Measurements from ENCODE around the gene MYO18A. TPM values are rescaled to one million over a fixed set of nuclear protein-coding genes. Genes with fewer than 3 reads are reported as not detected.

Gene MYO18A
- total RNA-seq, 1 experiment from 2014 or later, result 13.3 TPM

DNA sequence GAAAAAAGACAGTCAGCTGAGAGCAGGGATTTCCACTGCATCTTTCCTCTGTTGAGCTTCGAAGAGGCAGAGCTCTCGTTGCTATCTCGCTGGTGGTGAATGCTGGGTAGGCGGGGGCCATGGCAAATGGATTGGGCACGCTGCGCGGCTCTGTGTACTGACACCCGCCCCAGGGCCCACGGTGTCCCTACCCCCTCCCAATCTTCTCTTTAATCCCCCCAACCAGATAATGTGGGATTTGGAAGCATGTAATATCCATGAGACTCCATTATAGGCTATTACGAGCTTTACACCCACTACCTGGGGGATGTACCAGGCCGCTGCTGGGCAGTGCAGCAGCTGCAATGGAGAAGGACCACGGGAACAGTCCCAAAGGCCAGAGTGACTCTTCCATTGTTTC lies 129.0 kb downstream of the MYO18A start:
- DNase-seq (ENCODE audit: low read depth), result no peak
- in situ Hi-C loops (cut with HindIII; ENCODE audit: low pct_unique_long_range_greater_than_20kb, low sequenced_read_pairs), result no loop called here

DNA sequence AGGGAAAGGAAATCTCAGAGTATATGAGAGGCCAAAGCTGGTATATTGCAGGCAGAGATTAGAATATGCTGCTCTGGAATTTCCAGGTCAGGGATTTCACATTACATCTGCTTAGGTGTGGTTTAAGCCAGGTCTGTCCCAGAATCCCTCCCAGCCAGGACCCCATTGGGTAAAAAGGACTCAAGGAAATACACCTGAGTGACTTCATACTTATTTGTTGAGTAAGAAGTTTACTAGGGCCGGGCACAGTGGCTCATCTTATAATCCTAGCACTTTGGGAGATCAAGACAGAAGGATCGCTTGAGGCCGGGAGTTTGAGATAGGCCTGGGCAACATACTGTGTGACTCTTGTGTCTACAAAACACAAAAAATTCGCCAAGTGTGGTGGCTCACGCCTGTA lies 130.0 kb downstream of the MYO18A start:
- in situ Hi-C loops (cut with HindIII; ENCODE audit: low pct_unique_long_range_greater_than_20kb, low sequenced_read_pairs), result no loop called here
- no peak for DNase-seq (ENCODE audit: low read depth)

DNA sequence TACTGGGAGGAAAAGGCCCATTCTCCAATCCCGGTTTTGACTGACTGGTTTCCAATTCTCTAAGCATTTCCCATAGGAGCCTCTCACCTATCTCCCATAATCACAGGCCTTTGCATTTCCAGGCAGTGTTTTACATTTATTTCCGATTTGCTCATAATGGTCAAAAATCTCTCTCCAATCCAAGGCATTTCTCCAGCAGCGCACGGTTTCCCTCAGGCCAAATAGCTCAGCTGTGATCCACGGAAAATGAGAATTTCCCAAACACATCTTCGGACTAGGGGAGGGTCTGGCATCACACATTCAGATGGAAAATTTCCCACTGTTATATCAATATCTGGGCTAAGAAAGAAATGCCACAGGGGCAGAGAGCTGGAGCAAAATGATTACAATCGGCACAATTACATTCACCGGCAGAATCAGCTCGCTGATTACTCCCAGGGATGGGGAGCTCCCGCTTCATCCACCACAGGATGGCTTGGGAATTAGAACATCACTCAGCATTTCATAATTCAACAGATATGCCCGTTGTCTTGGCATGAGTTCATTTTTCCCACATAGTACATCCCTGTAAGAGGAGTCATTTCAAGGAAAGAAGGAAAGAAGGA lies 130.6 kb downstream of the MYO18A start:
- DNase-seq (ENCODE audit: low read depth), result no peak
- in situ Hi-C loops (cut with HindIII; ENCODE audit: low pct_unique_long_range_greater_than_20kb, low sequenced_read_pairs), result no loop called here

DNA sequence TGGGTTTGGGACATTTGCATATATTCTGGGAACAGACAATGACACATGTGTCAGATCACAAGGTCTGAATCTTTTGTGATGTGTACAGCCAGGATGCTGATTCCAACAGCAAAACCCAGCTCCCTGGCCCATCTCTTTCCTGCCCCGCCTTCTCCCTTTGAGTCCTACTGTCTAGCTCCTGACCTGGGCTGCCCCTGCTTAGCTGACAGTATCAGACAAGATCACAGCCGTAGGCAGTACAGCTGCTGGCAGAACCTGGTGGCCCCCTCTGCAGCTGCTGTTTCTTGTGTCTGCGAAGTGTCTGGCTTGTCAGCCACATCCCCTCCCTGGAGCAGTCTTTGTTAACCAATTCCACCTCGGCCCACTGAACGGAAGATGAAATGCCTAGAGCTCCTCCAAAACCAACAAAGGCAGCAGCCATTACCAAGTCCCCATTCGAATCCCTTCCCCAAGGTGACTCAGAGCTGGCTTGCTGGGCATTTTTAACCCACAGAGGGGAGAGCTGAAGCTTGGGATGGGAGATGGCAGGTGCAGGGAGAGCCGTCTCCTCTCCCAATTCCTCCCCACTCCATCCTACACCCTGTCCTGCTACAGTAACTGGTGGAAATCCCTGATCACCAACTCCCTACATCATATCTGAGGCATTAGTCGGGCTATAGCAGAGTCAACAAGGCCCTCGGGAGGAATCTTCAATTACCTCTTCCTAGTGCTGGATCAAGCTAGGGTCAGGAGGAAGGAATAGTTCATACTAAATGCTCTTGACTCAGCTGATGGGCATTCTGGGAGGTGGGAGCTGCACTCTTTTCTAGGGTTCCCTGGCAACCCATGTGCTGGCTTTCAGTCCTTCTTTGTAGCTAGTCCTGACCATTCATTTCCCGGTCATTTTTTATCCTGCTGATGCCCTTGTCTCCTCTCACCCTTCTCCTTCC lies 131.5 kb downstream of the MYO18A start:
- no peak for DNase-seq (ENCODE audit: low read depth)
- in situ Hi-C loops (cut with HindIII; ENCODE audit: low pct_unique_long_range_greater_than_20kb, low sequenced_read_pairs), result no loop called here

DNA sequence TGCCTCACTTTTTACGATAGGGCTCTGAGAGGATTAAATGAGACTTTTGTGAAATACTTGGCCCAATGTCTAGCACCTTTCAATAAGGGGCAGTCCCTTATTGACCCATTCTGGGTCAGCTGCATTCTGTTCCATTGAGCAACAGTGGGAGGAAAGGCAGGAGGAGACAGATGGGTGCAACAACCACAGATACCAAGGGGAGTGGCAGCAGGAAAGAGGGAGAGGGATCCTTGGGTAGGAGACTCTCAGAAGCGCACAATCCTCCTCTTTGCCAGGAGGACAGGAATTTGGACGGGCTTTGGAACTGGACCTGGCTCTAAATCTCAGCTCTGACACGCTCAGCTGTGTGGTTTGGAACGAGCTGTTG lies 133.7 kb downstream of the MYO18A start:
- no peak for DNase-seq (ENCODE audit: low read depth)
- in situ Hi-C loops (cut with HindIII; ENCODE audit: low pct_unique_long_range_greater_than_20kb, low sequenced_read_pairs), result no loop called here

DNA sequence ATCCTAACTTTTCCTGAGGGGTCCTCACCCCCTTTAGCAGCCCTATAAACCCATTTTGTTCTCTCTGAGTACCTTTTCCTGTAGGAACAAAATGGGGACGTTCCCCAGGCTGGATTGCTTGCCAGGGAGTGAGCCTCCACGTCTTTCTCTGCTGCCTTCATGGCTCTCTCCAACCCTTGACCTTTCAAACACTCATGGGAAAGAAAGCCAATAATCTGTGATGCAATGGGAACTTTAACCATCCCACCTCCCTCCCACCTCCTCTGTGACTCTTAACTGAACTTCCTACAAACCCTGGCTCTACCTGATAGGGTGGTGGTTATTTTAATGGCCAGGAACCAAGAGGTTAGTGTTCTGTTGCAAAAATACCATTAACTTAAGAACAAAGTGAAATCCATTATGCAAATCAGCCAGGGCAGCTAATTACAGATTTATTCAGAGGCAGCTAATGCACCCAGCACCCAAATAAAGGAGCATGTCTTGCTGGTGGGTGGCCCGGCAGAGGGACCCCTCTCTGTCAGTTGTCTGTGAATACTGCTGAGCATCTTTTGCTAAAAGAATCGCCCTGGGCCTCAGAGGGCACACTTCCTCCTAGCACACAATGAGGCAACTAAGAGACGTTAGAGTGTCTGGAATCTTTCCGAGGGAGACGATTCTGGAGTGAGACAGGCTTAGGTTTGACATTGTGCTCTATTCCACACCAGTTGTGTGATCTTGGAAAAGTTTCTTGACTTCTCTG lies 134.3 kb downstream of the MYO18A start:
- in situ Hi-C loops (cut with HindIII; ENCODE audit: low pct_unique_long_range_greater_than_20kb, low sequenced_read_pairs), result no loop called here
- DNase-seq (ENCODE audit: low read depth), result no peak

DNA sequence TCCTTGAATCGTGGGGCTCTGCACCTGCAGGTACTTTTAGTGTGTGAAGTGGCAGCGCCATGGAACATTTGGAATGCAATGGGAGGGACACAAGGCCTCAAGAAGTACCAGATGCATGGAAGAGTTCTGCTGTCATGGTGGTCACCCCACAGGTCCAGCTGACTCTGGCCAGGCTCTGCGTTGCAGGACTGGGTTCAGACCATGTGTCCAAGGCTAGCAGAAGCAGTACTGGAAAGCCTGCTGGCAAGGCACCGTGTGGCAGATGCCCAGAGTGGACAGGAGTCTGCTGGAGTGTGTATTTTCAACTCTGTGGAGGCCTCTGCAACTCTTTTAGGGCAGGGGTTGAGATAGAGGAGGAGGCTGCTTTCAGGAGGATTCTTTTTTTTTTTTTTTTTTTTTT lies 135.2 kb downstream of the MYO18A start:
- in situ Hi-C loops (cut with HindIII; ENCODE audit: low pct_unique_long_range_greater_than_20kb, low sequenced_read_pairs), result no loop called here
- DNase-seq (ENCODE audit: low read depth), result no peak

DNA sequence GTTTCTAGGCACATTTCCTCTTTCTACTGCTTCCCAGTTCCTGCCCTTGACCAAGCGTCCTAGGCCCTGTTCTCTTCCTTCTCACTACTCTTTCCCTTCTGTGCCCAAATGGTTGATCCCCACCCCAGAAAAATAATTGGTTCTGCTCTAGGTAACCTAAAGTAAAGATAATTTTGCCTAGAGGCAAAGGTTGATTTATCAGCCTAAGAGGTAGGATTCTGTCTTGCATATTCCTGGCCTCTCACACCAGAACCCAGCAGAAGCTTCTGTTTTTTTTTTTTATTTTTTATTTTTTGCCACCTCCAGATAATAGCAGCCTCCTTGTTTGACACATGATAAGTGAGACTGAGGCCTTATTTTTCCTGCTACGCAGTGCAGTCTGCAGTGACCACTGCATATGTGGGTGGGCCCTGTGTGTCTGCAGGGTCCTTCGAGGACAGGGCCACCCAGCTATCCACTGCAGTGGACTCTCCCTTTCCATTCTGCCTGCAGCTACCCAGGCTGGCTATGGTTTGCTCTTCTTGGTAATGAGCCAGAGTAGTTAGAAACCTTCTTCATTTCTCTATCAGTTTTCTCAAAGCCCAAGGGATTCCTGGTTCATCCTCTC lies 136.6 kb downstream of the MYO18A start:
- no peak for DNase-seq (ENCODE audit: low read depth)
- in situ Hi-C loops (cut with HindIII; ENCODE audit: low pct_unique_long_range_greater_than_20kb, low sequenced_read_pairs), result no loop called here

DNA sequence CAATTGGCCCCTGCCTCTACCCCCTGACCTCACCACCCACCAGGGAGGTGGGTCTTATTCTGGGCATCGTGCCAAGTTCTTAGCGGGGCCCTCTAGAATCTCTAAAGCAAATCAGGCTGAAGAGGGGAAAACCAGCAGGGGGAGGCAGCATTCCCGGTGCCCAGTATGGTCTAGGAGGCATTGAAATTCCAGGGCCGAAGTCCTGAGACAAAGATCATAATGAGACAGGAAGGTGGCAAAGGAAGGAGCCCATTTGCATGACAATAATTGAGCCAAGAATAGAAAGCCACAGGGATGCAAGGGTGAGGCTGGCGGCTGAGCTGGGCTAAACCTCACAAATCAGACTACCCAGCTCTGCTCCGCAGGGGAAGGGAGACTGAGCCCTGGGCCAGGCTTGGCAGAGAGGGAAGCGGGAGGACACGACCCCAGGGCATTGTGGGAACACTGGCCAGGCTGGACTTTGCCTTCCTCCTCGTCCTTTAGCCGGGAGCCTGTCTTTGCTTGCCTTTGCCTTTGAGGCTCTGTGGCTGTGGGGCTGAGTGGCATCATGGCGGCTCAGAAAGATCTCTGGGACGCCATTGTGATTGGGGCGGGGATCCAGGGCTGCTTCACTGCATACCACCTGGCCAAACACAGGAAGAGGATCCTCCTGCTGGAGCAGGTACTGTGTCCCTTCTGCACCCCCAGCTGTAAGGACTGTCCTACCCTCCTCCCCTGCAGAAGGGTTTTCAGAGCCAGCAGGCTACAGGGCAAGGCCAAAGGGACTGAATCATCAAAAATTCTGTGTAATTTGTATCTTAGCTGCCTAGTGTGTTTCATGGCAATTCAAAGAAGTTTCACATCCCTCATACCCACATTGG lies 137.3 kb downstream of the MYO18A start, which contains the start of gene PIPOX:
TSS of gene PIPOX (plus strand) at position 463 of the 860 bp plus-strand sequence. CDS start at position 548, 85 bp downstream.
- in situ Hi-C loops (cut with HindIII; ENCODE audit: low pct_unique_long_range_greater_than_20kb, low sequenced_read_pairs), result no loop called here
- DNase-seq (ENCODE audit: low read depth), result peak; percentile 38

DNA sequence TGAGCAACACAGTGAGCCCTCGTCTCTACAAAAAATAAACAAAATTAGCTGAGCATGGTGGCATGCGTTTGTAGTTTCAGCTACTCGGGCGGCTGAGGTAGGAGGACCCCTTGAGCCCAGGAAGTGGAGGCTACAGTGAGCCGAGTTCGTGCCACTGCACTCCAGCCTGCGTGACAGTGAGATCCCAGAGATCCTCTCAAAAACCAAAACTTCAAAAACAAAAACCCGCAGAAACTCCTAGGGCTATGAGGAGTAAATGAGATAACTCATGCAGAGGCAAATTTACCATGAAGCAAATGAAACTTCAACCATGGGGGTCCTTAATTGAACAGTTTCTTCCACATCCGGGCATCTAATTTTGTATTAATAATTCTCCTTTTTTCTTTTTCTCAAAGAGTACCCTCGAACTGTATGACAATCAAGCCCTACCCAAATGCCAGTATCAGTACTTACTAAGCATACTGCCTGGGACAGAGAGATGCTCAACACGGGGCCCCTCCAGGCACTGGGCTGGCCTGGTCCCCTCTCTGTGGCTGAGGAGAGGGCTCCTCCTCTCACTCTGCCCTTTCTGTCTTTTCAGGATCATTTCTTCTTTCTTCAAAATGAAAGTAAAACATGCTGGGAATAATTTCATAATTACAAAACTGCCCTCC lies 138.0 kb downstream of the MYO18A start:
- no peak for DNase-seq (ENCODE audit: low read depth)
- in situ Hi-C loops (cut with HindIII; ENCODE audit: low pct_unique_long_range_greater_than_20kb, low sequenced_read_pairs), result no loop called here

DNA sequence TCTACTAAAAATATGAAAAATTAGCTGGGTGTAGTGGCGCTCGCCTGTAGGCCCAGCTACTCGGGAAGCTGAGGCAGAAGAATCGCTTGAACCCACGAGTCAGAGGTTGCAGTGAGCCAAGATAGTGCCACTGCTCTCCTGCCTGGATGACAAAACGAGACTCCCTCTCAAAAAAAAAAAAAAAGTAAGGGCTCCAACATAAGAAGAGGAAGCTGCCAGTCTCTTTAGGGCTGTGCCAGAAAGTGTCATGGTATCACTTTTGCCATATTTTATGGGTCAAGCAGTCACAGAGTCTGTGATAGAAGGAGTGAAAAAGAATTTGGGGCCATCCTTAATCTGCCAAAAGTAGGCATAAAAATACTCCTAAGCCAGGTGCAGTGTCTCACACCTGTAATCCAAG lies 138.6 kb downstream of the MYO18A start:
- no peak for DNase-seq (ENCODE audit: low read depth)
- in situ Hi-C loops (cut with HindIII; ENCODE audit: low pct_unique_long_range_greater_than_20kb, low sequenced_read_pairs), result no loop called here

DNA sequence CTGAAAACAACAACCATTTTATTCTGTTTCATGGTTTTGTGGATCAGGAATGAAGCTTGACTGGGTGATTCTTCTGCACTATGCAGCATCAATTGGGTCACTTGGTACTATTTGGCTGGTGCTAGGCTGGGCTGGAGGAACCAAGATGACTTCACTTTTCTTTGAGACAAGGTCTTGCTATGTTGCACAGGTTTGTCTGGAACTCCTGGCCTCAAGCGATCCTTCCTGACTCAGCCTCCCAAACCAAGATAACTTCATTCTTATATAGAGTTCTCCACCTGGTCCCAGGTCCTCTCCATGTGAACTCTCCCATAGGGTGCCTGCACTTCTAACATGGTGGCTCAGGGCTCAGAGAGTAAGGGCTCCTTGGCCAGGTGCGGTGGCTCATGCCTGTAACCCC lies 139.1 kb downstream of the MYO18A start:
- in situ Hi-C loops (cut with HindIII; ENCODE audit: low pct_unique_long_range_greater_than_20kb, low sequenced_read_pairs), result no loop called here
- DNase-seq (ENCODE audit: low read depth), result no peak

DNA sequence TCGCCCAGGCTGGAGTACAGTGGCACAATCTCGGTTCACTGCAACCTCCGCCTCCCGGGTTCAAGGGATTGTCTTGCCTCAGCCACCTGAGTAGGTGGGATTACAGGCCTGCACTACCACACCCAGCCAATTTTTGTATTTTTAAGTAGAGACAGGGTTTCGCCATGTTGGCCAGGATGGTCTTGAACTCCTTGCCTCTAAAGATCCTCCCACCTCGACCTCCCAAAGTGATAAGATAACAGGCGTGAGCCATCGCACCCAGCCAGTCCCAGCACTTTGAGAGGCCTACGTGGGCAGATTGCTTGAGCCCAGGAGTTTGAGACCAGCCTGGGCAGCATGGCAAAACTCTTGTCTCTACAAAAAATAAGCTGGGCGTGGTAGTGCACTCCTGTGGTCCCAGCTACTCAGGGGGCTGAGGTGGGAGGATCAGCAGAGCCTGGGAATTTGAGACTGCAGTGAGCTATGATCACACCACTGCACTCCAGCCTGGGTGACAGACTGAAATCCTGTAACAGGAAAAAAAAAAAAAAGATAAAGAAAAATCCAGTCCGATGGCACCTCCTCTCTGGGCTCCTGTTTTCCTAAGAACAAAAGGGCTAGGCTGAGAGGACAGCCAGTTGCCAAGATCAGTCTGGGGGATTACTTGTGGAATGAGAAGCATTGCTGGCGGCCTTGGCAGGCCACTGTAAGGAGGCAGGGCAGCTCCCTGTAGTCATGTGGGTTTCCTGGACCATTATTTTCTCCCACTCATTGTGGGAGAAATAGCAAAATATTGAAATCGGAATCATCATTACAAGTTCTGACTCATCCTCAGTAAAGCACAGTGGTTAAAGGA lies 140.2 kb downstream of the MYO18A start:
- in situ Hi-C loops (cut with HindIII; ENCODE audit: low pct_unique_long_range_greater_than_20kb, low sequenced_read_pairs), result no loop called here
- DNase-seq (ENCODE audit: low read depth), result peak; percentile 2

DNA sequence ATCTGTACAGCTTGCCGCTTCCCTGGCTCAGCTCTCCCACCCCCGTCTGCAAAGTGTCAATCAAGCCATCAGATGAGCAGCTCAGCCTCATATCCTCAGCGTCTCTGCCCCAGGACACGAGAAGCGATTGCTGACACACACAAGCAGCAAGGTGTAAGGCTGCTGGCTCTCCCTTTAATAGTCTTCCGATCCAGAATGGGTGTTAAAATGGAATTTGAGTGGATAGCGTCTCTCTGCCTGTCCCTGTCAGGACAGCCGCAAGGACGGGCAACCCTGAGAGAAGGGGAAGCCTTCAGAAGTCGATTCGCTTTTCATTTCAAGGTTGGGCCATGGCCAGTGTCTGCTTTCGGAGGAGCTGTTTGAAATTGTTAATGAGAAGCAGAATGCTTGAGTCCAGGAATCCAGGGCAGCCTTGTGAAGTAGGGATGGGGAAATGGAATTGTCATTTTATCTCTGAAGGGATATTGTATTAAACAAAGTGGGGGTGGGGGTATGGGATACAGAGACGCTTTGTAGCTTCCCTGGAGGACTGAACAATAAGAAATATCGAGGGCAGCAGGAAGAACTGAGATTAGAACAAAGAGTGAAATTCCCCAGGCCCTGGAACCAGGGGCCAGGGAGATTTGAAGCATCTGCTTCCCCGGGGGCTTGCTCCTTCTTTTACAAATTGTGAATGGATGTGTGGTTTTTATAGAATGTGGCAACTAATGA lies 142.0 kb downstream of the MYO18A start:
- in situ Hi-C loops (cut with HindIII; ENCODE audit: low pct_unique_long_range_greater_than_20kb, low sequenced_read_pairs), result no loop called here
- DNase-seq (ENCODE audit: low read depth), result no peak

DNA sequence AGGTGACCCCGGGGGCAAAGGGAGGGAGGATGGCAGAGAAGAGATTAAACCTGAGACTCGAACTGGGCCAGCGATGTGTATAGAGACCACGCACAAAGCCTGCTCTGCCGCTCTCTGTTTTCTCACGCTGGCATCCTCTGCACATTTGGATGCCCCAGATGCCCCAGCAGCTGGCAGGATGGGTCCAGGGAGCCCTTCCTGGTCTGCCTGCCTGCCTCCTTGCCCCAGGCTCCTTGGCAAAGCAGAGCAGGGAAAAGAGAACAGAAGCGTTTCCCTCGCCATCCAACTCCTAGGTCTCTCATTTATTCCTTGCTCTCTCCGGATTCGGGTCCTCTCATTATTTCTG lies 142.5 kb downstream of the MYO18A start:
- in situ Hi-C loops (cut with HindIII; ENCODE audit: low pct_unique_long_range_greater_than_20kb, low sequenced_read_pairs), result no loop called here
- DNase-seq (ENCODE audit: low read depth), result no peak

DNA sequence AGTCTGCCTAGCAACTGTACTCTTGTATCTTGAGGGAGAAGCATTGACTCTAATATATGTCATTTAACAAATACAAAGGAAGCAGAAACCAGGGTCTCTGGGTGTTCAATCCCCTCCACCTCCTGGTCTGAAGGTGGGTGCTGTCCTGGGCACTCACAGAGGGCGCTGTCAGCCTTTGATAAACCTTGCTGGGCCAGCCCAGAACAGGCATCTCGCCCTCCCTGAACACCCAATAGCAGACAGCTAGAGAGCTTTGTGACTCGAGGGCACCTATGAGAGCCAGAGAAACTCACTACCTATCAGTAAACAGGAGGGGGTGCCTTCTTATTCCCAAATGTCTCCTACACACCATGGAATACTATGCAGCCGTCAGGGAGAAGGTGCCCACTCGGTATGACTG lies 143.6 kb downstream of the MYO18A start:
- no peak for DNase-seq (ENCODE audit: low read depth)
- in situ Hi-C loops (cut with HindIII; ENCODE audit: low pct_unique_long_range_greater_than_20kb, low sequenced_read_pairs), result no loop called here

All from Caki2 (cell line).